H1 (cell line): ENCODE measurements around the gene SPDYE16.
"Not testable (repeated sequence)": the region's sequence is repeated elsewhere in the genome, so short reads cannot be mapped to it uniquely, and the experiment has no call there.

Source experiments
- CEBPB ChIP-seq: IDR thresholded peaks from 2 replicates; pipeline ENCODE4 v1.6.1; 2012; ENCODE audit warnings: low read depth, low read length
- CHD2 ChIP-seq: IDR thresholded peaks from 2 replicates; pipeline ENCODE4 v1.6.1; 2012; ENCODE audit warnings: low read length, improper control_type of control experiment
- CREB1 ChIP-seq: IDR thresholded peaks from 2 replicates; pipeline ENCODE4 v1.6.1; 2012; ENCODE audit warnings: inconsistent platforms
- CTCF ChIP-seq, 3 experiments: IDR thresholded peaks; 1 replicate in 2 of 3; 2 replicates in 1 of 3; pipeline versions ENCODE4 v1.5.1 to v1.6.1; 2011; ENCODE audit warnings: low read length in 3 of 3, mild to moderate bottlenecking in 3 of 3, inconsistent platforms in 2 of 3, low read depth in 1 of 3, moderate library complexity in 1 of 3; ENCODE audit not compliant: insufficient read depth in 1 of 3; ENCODE audit errors: control extremely low read depth in 1 of 3
- EP300 ChIP-seq, 2 experiments: IDR thresholded peaks; 1 replicate in 1 of 2; 2 replicates in 1 of 2; pipeline ENCODE4 v1.6.1; 2011 to 2012; ENCODE audit warnings: low read depth in 2 of 2, low read length in 2 of 2, mild to moderate bottlenecking in 2 of 2, borderline replicate concordance in 1 of 2, inconsistent platforms in 1 of 2, moderate library complexity in 1 of 2
- GABPA ChIP-seq: IDR thresholded peaks from 2 replicates; pipeline ENCODE4 v1.6.1; 2011; ENCODE audit warnings: mild to moderate bottlenecking, low read length, moderate library complexity, borderline replicate concordance; ENCODE audit not compliant: insufficient read depth
- JUND ChIP-seq: IDR thresholded peaks from 2 replicates; pipeline ENCODE4 v1.6.1; 2011; ENCODE audit warnings: mild to moderate bottlenecking, improper control_type of control experiment, low read length
- KDM5A ChIP-seq: fragments of 200-600 bp; IDR thresholded peaks from 2 replicates; pipeline ENCODE4 v1.7.1; 2012; ENCODE audit warnings: mild to moderate bottlenecking, low read length, inconsistent platforms, mixed read lengths
- MAX ChIP-seq: IDR thresholded peaks from 2 replicates; pipeline ENCODE4 v1.6.1; 2012; ENCODE audit warnings: inconsistent platforms
- POLR2A ChIP-seq, 2 experiments: IDR thresholded peaks; 1 replicate in 1 of 2; 2 replicates in 1 of 2; pipeline ENCODE4 v1.6.1; 2011; ENCODE audit warnings: low read depth in 2 of 2, low read length in 2 of 2, mild to moderate bottlenecking in 2 of 2; ENCODE audit errors: control extremely low read depth in 1 of 2
- SIX5 ChIP-seq: IDR thresholded peaks from 2 replicates; pipeline ENCODE4 v1.6.1; 2011; ENCODE audit warnings: mild to moderate bottlenecking, low read depth, low read length
- SRF ChIP-seq: IDR thresholded peaks from 2 replicates; pipeline ENCODE4 v1.6.1; 2011; ENCODE audit warnings: mild to moderate bottlenecking, low read depth, low read length, moderate library complexity
- TAF1 ChIP-seq: IDR thresholded peaks from 2 replicates; pipeline ENCODE4 v1.6.1; 2011; ENCODE audit warnings: mild to moderate bottlenecking, low read depth, low read length
- TBP ChIP-seq: IDR thresholded peaks from 2 replicates; pipeline ENCODE4 v1.6.1; 2011; ENCODE audit warnings: low read depth, low read length, improper control_type of control experiment

GRCh38 chr7:76487969-76488368 lies 55.1 kb downstream of the SPDYE16 start:
- TF ChIP-seq CTCF (IDR thresholded peaks at IDR 0.05; ENCODE audit: control extremely low read depth in 1 of 3, insufficient read depth in 1 of 3, low read depth in 1 of 3, low read length in 3 of 3); KDM5A; EP300 (IDR thresholded peaks at IDR 0.05; ENCODE audit: borderline replicate concordance in 1 of 2, low read depth in 2 of 2, low read length in 2 of 2); CREB1; POLR2A (IDR thresholded peaks at IDR 0.05; ENCODE audit: control extremely low read depth in 1 of 2, low read depth in 2 of 2, low read length in 2 of 2); SIX5; MAX; CEBPB; GABPA; CHD2; JUND; SRF; TAF1; TBP: not testable (repeated sequence)
